AG09319 (cell line): ENCODE measurements around the gene RNF144A.
"Not testable (repeated sequence)": the region's sequence is repeated elsewhere in the genome, so short reads cannot be mapped to it uniquely, and the experiment has no call there.

Source experiments
- DNase-seq: peaks from one replicate; pipeline ENCODE4 v3.0.0-alpha.2; 2010; ENCODE audit warnings: low read depth; ENCODE audit errors: extremely low read depth
- TF ChIP-seq, protein P1 (sequence below): IDR thresholded peaks from 2 replicates; pipeline ENCODE4 v1.5.1; 2011; ENCODE audit warnings: low read depth, mild to moderate bottlenecking, inconsistent platforms, low read length, moderate library complexity

Gene RNF144A

GRCh38 chr2:6930923-6931647, 13.9 kb downstream of the RNF144A start:
- DNase-seq, result no peak
- TF ChIP-seq, protein P1, sequence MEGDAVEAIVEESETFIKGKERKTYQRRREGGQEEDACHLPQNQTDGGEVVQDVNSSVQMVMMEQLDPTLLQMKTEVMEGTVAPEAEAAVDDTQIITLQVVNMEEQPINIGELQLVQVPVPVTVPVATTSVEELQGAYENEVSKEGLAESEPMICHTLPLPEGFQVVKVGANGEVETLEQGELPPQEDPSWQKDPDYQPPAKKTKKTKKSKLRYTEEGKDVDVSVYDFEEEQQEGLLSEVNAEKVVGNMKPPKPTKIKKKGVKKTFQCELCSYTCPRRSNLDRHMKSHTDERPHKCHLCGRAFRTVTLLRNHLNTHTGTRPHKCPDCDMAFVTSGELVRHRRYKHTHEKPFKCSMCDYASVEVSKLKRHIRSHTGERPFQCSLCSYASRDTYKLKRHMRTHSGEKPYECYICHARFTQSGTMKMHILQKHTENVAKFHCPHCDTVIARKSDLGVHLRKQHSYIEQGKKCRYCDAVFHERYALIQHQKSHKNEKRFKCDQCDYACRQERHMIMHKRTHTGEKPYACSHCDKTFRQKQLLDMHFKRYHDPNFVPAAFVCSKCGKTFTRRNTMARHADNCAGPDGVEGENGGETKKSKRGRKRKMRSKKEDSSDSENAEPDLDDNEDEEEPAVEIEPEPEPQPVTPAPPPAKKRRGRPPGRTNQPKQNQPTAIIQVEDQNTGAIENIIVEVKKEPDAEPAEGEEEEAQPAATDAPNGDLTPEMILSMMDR, result no peak

GRCh38 chr2:6931753-6932152, 14.5 kb downstream of the RNF144A start:
- DNase-seq, result no peak
- TF ChIP-seq, protein P1, result no peak

DNA sequence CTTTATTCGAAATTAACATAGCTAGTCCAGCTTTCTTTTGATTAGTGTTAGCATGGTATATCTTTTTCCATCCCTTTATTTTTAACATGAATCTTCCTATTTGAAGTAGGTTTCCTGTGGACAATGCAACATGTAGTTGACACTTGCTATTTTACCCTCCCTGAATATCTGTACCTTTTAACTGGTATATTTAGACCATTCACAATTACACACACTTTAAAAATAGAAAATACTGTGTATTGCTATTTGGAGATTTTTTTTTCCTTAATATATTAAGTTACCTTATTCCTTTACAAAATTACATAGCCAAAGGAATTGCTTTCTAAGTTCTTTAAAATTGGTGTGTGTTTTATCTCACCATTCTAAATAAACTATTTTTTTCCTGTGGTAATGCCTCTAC, 15.0 kb downstream of the RNF144A start:
- no peak for DNase-seq
- TF ChIP-seq, protein P1, result no peak

GRCh38 chr2:6932828-6933227, 15.6 kb downstream of the RNF144A start:
- no peak for DNase-seq
- TF ChIP-seq, protein P1, result no peak

GRCh38 chr2:6933911-6934310, 16.7 kb downstream of the RNF144A start:
- DNase-seq, result no peak
- TF ChIP-seq, protein P1, result no peak

DNA sequence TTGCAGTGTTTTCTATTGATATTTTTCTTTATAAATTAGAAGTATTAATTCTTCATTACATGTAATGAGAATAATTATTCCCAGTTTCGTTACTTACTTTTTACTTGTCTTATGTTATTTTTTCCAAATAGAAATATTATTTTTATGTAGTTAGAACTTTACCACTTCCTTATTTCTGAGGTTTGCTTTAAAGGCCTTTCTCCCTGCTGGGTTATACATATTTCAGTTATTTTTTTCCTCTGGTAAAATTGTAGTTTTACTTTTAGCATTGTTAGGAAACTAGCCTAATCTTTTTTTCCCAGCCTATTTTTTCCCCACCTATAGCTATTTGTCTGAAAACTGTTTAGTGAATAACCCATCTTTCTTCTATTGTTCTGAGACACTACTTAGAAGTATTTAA, 17.1 kb downstream of the RNF144A start:
- no peak for DNase-seq
- TF ChIP-seq, protein P1, result no peak

- TF ChIP-seq, protein P1, result no peak
- DNase-seq, result no peak
Observed at GRCh38 chr2:6934758-6935651, 17.8 kb downstream of the RNF144A start.

DNA sequence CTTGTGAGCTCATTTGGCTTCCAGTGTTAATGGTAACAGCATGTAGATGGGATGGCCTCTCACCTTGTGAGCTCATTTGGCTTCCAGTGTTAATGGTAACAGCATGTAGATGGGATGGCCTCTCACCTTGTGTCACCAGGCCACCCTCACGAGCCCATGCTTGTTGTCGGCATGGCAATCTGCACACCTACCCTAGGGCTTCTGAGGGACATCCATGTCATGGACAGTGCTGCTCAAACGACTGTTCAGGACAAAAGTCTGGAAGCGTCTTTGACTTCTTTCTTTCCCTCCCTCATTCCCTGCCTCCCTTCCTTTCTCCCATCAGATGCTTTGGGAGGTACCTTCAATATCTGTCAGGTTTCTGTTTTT, 18.4 kb downstream of the RNF144A start:
- not testable (repeated sequence) for DNase-seq
